Activated CD4-positive, CD25-positive, alpha-beta regulatory T cell (primary cell): ENCODE measurements around the gene DISP3.

Experiments
- DNase-seq, 4 experiments: peaks; one replicate each; lab custom pipeline; 2025; lab: John Stamatoyannopoulos, UW

The DISP3 gene

GRCh38 chr1:11487196-11487751 lies 8.3 kb downstream of the DISP3 start:
- no peak for DNase-seq

- DNase-seq: no peak
Observed at GRCh38 chr1:11488201-11488770, 9.3 kb downstream of the DISP3 start.

GRCh38 chr1:11488966-11489625 lies 10.1 kb downstream of the DISP3 start:
- DNase-seq: no peak

GRCh38 chr1:11492235-11492634 lies 13.3 kb downstream of the DISP3 start:
- DNase-seq: no peak

- DNase-seq: no peak
Observed at GRCh38 chr1:11493972-11494655, 15.2 kb downstream of the DISP3 start.

GRCh38 chr1:11494771-11495170 lies 15.8 kb downstream of the DISP3 start:
- no peak for DNase-seq

GRCh38 chr1:11495579-11495978 lies 16.6 kb downstream of the DISP3 start:
- no peak for DNase-seq

GRCh38 chr1:11496551-11497080 lies 17.7 kb downstream of the DISP3 start:
- no peak for DNase-seq

GRCh38 chr1:11498956-11499594 lies 20.1 kb downstream of the DISP3 start:
- DNase-seq: no peak

- DNase-seq: no peak
Observed at GRCh38 chr1:11499601-11500331, 20.8 kb downstream of the DISP3 start.

GRCh38 chr1:11500881-11501280 lies 21.9 kb downstream of the DISP3 start:
- no peak for DNase-seq

- no peak for DNase-seq
Observed at GRCh38 chr1:11501491-11501897, 22.5 kb downstream of the DISP3 start.

- no peak for DNase-seq
Observed at GRCh38 chr1:11501906-11502485, 23.0 kb downstream of the DISP3 start.

- DNase-seq: no peak
Observed at GRCh38 chr1:11502516-11502915, 23.6 kb downstream of the DISP3 start.

- no peak for DNase-seq
Observed at GRCh38 chr1:11504599-11504998, 25.6 kb downstream of the DISP3 start.

GRCh38 chr1:11505591-11506538 lies 26.9 kb downstream of the DISP3 start:
- DNase-seq: no peak

GRCh38 chr1:11507309-11507708 lies 28.4 kb downstream of the DISP3 start:
- no peak for DNase-seq

GRCh38 chr1:11513681-11514080 lies 34.7 kb downstream of the DISP3 start:
- DNase-seq: no peak

GRCh38 chr1:11514366-11514765 lies 35.4 kb downstream of the DISP3 start:
- no peak for DNase-seq
